Left lobe of liver (tissue), 2 donors: ENCODE data around the gene CFAP221. TPM values are rescaled to one million over a fixed set of nuclear protein-coding genes. Genes with fewer than 3 reads are reported as not detected.
A peak's percentile ranks its signal among the peaks of the same experiment; 100 is the strongest.

ENCODE experiments used
- ATAC-seq: fragments of 200-7000 bp; cut with Tn5 transposase; one replicate; pipeline ENCODE4 v1.9.1; 2020; ENCODE audit warnings: mild to moderate bottlenecking, moderate library complexity
- DNase-seq: peaks from one replicate; pipeline ENCODE4 v3.0.0-alpha.2; 2020; ENCODE audit warnings: low spot score
- total RNA-seq: library from RNA; stranded (reverse); gene quantifications from one replicate; pipeline ENCODE4 v1.2.1, GENCODE V29; 2021
- donor health status: DM: no; HTN: no; CAD: no; lungs with moderate emphysema.
- donor health status: DM: no; HTN: yes; CAD: no.

CFAP221 gene
- total RNA-seq, 1 donor from 2014 or later = 1.2 TPM

GRCh38 chr2:119536211-119536610 is 8.0 kb upstream of the CFAP221 start:
- ATAC-seq (no peak), DNase-seq (no peak)

- DNase-seq (no peak), ATAC-seq (no peak)
Measured at GRCh38 chr2:119536707-119537106, 7.5 kb upstream of the CFAP221 start.

- ATAC-seq (no peak), DNase-seq (no peak)
Measured at GRCh38 chr2:119537792-119538191, 6.5 kb upstream of the CFAP221 start.

- DNase-seq (no peak), ATAC-seq (no peak)
Measured at GRCh38 chr2:119541476-119541875, 2.8 kb upstream of the CFAP221 start.

- DNase-seq (no peak), ATAC-seq (peak; percentile 7)
Measured at GRCh38 chr2:119544939-119545475, 758 bp downstream of the CFAP221 start.

GRCh38 chr2:119545754-119546446 is 1.7 kb downstream of the CFAP221 start:
- DNase-seq (no peak), ATAC-seq (no peak)

GRCh38 chr2:119546447-119546767 is 2.2 kb downstream of the CFAP221 start:
- DNase-seq = no peak
- ATAC-seq = no peak

- DNase-seq (no peak), ATAC-seq (no peak)
Measured at GRCh38 chr2:119548516-119549120, 4.4 kb downstream of the CFAP221 start.

GRCh38 chr2:119549241-119549640 is 5.0 kb downstream of the CFAP221 start:
- no peak for DNase-seq
- no peak for ATAC-seq

- ATAC-seq (no peak), DNase-seq (no peak)
Measured at GRCh38 chr2:119550346-119550745, 6.1 kb downstream of the CFAP221 start.

- ATAC-seq (no peak), DNase-seq (no peak)
Measured at GRCh38 chr2:119550856-119551255, 6.6 kb downstream of the CFAP221 start.

- no peak for ATAC-seq
Measured at GRCh38 chr2:119552902-119553301, 8.7 kb downstream of the CFAP221 start.

GRCh38 chr2:119553687-119554344 is 9.6 kb downstream of the CFAP221 start:
- DNase-seq = no peak
- peak; percentile 46 for ATAC-seq

More at GRCh38 chr2:119552902-119553301, 8.7 kb downstream of the CFAP221 start:
- DNase-seq = no peak

GRCh38 chr2:119565481-119565880 is 21.2 kb downstream of the CFAP221 start:
- no peak for ATAC-seq
- no peak for DNase-seq

GRCh38 chr2:119567292-119567691 is 23.0 kb downstream of the CFAP221 start:
- DNase-seq (no peak), ATAC-seq (no peak)

GRCh38 chr2:119574108-119574815 is 30.0 kb downstream of the CFAP221 start:
- ATAC-seq = no peak

GRCh38 chr2:119574864-119575263 is 30.6 kb downstream of the CFAP221 start:
- DNase-seq (no peak), ATAC-seq (no peak)

More at GRCh38 chr2:119574108-119574815, 30.0 kb downstream of the CFAP221 start:
- DNase-seq = no peak

- DNase-seq (no peak), ATAC-seq (no peak)
Measured at GRCh38 chr2:119575439-119575838, 31.2 kb downstream of the CFAP221 start.

- ATAC-seq = peak; percentile 98
- peak; percentile 74 for DNase-seq
Measured at GRCh38 chr2:119579424-119580295, 35.4 kb downstream of the CFAP221 start.

- DNase-seq (no peak), ATAC-seq (no peak)
Measured at GRCh38 chr2:119580550-119581072, 36.4 kb downstream of the CFAP221 start.
